ENCODE data around the gene ABCB9. TPM values are rescaled to one million over a fixed set of nuclear protein-coding genes. Genes with fewer than 3 reads are reported as not detected.
A peak's percentile ranks its signal among the peaks of the same experiment; 100 is the strongest.

The ABCB9 gene
- total and polyA plus RNA-seq, 8 donors = 1.3 to 6.7 (median 3.1) TPM

- Histone ChIP-seq H3K27ac (peak overlapping the region in 1 of 4 donors; percentile 66), H3K9me3 (no peaks in the 10 kb centered on the region), H3K4me1 (peaks cover 9 to 30% (median 9%) of the 10 kb centered on the region in 3 donors), H3K4me3 (no peak overlapping the region), H3K27me3 (no peaks in the 10 kb centered on the region), H3K36me3 (no peaks in the 10 kb centered on the region)
- FAIRE-seq = no peak
- no peak for TF ChIP-seq CTCF (IDR thresholded peaks at IDR 0.05)
- ATAC-seq = no peak
- WGBS, 2 donors = 92 to 94% methylated on average over 33 to 45 of the region's 45 CpGs
- peak in 2 of 6 donors; percentile 15 to 68 for DNase-seq
- intact Hi-C loops (cut with DNase I) = loop anchor here in 1 of 3 donors (10.0 kb wide), 1 partner anchor 249 kb away; the partner anchor contains the start of genes MPHOSPH9 and MTRFR
Observed at GRCh38 chr12:122985338-122986257, 19.3 kb upstream of the ABCB9 start.

- FAIRE-seq = no peak
- Histone ChIP-seq H3K27ac (peak overlapping the region in 3 of 4 donors; percentile 33 to 68 (median 66)), H3K9me3 (no peaks in the 10 kb centered on the region), H3K4me3 (no peak overlapping the region), H3K36me3 (no peaks in the 10 kb centered on the region), H3K27me3 (no peaks in the 10 kb centered on the region), H3K4me1 (peaks cover 9 to 30% (median 9%) of the 10 kb centered on the region in 3 donors)
- peak in 3 of 4 donors; percentile 3 to 18 (median 5) for ATAC-seq
- 32 to 35% methylated on average over 34 of the region's 34 CpGs for WGBS, 2 donors
- intact Hi-C loops (cut with DNase I) = loop anchor here in 1 of 3 donors (10.0 kb wide), 1 partner anchor 250 kb away; the partner anchor contains the start of genes MPHOSPH9 and MTRFR
- no peak for TF ChIP-seq CTCF (IDR thresholded peaks at IDR 0.05)
- DNase-seq = peak in 3 of 6 donors; percentile 30 to 74 (median 44)
Observed at GRCh38 chr12:122984612-122985337, 18.5 kb upstream of the ABCB9 start.

GRCh38 chr12:122983789-122984515 lies 17.7 kb upstream of the ABCB9 start:
- no peaks in the 10 kb centered on the region for H3K27me3 ChIP-seq
- WGBS, 2 donors = 42 to 50% methylated on average over 9 of the region's 9 CpGs
- H3K4me3 ChIP-seq = no peak overlapping the region
- TF ChIP-seq CTCF (IDR thresholded peaks at IDR 0.05) = no peak
- intact Hi-C loops (cut with DNase I) = loop anchor here in 1 of 3 donors (10.0 kb wide), 1 partner anchor 251 kb away; the partner anchor contains the start of genes MPHOSPH9 and MTRFR
- H3K36me3 ChIP-seq = no peaks in the 10 kb centered on the region
- peak overlapping the region in 3 of 4 donors; percentile 18 to 66 (median 33) for H3K27ac ChIP-seq
- H3K9me3 ChIP-seq = no peaks in the 10 kb centered on the region
- FAIRE-seq (no peak), DNase-seq (peak in 2 of 6 donors; percentile 42 to 75), ATAC-seq (peak in 2 of 4 donors; percentile 6 to 22)
- peaks cover 9 to 35% (median 16%) of the 10 kb centered on the region in 3 donors for H3K4me1 ChIP-seq

- WGBS, 2 donors = 82 to 88% methylated on average over 21 of the region's 21 CpGs
- Histone ChIP-seq H3K27ac (peak overlapping the region in 1 of 4 donors; percentile 18), H3K4me1 (peaks cover 9 to 42% (median 22%) of the 10 kb centered on the region in 3 donors), H3K27me3 (no peaks in the 10 kb centered on the region), H3K4me3 (no peak overlapping the region), H3K9me3 (no peaks in the 10 kb centered on the region), H3K36me3 (no peaks in the 10 kb centered on the region)
- no peak for TF ChIP-seq CTCF (IDR thresholded peaks at IDR 0.05)
- DNase-seq (peak in 2 of 6 donors; percentile 26 to 59), FAIRE-seq (no peak), ATAC-seq (no peak)
- intact Hi-C loops (cut with DNase I) = loop anchor here in 1 of 3 donors (10.0 kb wide), 1 partner anchor 252 kb away; the partner anchor contains the start of genes MPHOSPH9 and MTRFR
Observed at GRCh38 chr12:122982963-122983788, 16.9 kb upstream of the ABCB9 start.

All from pancreas (tissue), 10 donors.